Naive B cell (primary cell): ENCODE measurements around the gene LOXL1. TPM values are rescaled to one million over a fixed set of nuclear protein-coding genes. Genes with fewer than 3 reads are reported as not detected.

Source experiments
- ATAC-seq, 2 donors: fragments of 150-1000 bp; cut with Tn5 transposase; 2 replicates each; pipeline ENCODE4 v1.10.0; 2021; ENCODE audit warnings: low read depth in 2 of 2, mild to moderate bottlenecking in 2 of 2, moderate library complexity in 2 of 2
- DNase-seq: peaks from one replicate; pipeline ENCODE4 v3.0.0; 2022
- H3K27ac Mint-ChIP-seq, 6 donors: one replicate each; pipeline ENCODE4 v1.8.0; 2020 to 2022; ENCODE audit warnings: mild to moderate bottlenecking in 6 of 6, mixed read lengths in 6 of 6, moderate library complexity in 5 of 6, inconsistent platforms in 2 of 6
- H3K27me3 Mint-ChIP-seq, 3 donors: one replicate each; pipeline ENCODE4 v1.8.0; 2021 to 2022; ENCODE audit warnings: mixed read lengths in 3 of 3, mild to moderate bottlenecking in 1 of 3
- H3K36me3 Mint-ChIP-seq, 2 donors: one replicate each; pipeline ENCODE4 v1.8.0; 2020 to 2022; ENCODE audit warnings: mixed read lengths in 2 of 2, inconsistent platforms in 1 of 2, mild to moderate bottlenecking in 1 of 2
- H3K4me1 Mint-ChIP-seq, 3 donors: one replicate each; pipeline ENCODE4 v1.8.0; 2020 to 2022; ENCODE audit warnings: mixed read lengths in 3 of 3, inconsistent platforms in 1 of 3, mild to moderate bottlenecking in 1 of 3, moderate library complexity in 1 of 3
- H3K4me3 Mint-ChIP-seq, 8 donors: one replicate each; pipeline ENCODE4 v1.8.0; 2020 to 2022; ENCODE audit warnings: mild to moderate bottlenecking in 8 of 8, mixed read lengths in 8 of 8, moderate library complexity in 8 of 8, inconsistent platforms in 2 of 8
- H3K9me3 Mint-ChIP-seq, 7 donors: one replicate each; pipeline ENCODE4 v1.8.0; 2020 to 2022; ENCODE audit warnings: mixed read lengths in 7 of 7, mild to moderate bottlenecking in 5 of 7, inconsistent platforms in 2 of 7, moderate library complexity in 1 of 7
- polyA plus RNA-seq, 6 donors: library from polyadenylated mRNA; unstranded; fragments of 300-500 nt; fragmentation: Illumina TruSeq; gene quantifications; one replicate each; pipeline ENCODE4 v1.2.3, GENCODE V29; 2021; ENCODE audit warnings: low read depth in 6 of 6

Gene LOXL1
- polyA plus RNA-seq, 6 donors from 2014 or later = 0.19 to 0.48 TPM; not detected in 4

DNA sequence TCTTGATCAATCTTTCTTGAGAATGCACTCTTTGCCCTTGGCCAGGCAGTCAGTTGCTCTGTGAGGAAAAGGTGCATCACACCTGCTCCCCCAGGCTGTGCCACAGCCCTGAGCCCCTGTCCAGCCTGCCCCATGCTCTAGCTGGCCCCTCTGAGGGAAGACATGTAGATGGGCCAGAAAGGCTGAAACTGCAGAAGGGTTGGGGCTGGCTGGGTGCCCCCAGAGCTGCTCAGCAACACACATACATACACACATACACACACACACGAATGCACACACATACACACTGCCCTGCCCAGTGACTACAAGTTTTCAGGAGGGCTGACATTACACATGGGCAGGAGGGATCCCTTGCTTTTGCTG lies 36.5 kb upstream of the LOXL1 start:
- Mint-ChIP-seq H3K36me3 (no peaks in the 10 kb centered on the region), H3K4me1 (peaks cover 0 to 2% (median 0%) of the 10 kb centered on the region in 3 donors), H3K27ac (no peak overlapping the region), H3K9me3 (peaks cover 0 to 8% (median 5%) of the 10 kb centered on the region in 7 donors), H3K27me3 (peaks cover 21 to 37% (median 27%) of the 10 kb centered on the region in 3 donors), H3K4me3 (no peak overlapping the region)
- DNase-seq (no peak), ATAC-seq (no peak)

DNA sequence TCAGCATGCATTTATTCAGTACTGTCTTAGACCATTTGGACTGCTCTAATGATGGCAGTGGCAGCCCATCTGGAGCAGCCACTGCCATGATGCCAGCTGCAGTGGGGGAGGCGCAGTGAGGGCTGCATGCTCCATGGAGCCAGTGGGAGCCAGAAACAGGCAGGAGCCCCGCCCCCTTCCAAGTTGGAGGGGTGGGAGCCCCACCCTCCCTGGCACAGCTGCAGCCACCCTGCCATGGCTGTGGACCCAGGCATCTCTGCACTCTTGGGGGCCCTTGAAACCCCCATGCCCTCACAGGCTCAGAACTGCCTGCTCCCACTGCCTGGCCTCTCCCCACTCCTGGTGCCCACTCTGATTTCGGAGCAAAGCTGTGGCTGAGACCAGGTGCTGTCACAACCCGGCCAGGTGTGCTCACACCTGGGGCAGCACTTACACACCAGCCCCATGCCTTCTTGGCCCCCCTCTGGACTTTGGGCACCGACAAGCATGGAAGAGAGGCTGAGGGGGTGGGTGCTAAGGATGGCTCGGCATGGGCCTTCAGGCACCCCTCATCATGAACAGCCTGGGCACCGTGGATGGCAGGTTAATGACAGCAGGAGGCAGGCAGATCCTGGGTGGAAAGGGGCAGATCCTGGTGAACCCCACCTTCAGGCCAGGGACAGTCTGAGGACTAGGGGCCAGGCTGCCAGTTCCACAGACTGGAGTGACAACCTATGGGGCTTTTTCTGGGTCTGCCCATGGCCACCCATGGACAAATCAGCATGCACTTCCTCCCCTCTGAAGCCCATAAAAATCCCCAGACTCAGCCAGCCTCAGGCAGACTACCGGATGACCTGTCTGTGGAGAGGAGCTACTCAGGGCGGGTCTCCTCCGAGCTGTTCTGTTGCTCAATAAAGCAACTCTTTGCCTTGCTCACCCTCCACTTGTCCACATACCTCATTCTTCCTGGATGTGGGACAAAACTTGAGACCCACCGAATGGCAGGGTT lies 34.6 kb upstream of the LOXL1 start:
- H3K27me3 Mint-ChIP-seq = peaks cover 22 to 41% (median 38%) of the 10 kb centered on the region in 3 donors
- H3K9me3 Mint-ChIP-seq = peaks cover 0 to 8% (median 5%) of the 10 kb centered on the region in 7 donors
- H3K4me3 Mint-ChIP-seq = no peak overlapping the region
- ATAC-seq (no peak), DNase-seq (no peak)
- H3K4me1 Mint-ChIP-seq = peaks cover 0 to 2% (median 0%) of the 10 kb centered on the region in 3 donors
- peak overlapping the region in 1 of 6 donors; percentile 50 for H3K27ac Mint-ChIP-seq
- no peaks in the 10 kb centered on the region for H3K36me3 Mint-ChIP-seq

DNA sequence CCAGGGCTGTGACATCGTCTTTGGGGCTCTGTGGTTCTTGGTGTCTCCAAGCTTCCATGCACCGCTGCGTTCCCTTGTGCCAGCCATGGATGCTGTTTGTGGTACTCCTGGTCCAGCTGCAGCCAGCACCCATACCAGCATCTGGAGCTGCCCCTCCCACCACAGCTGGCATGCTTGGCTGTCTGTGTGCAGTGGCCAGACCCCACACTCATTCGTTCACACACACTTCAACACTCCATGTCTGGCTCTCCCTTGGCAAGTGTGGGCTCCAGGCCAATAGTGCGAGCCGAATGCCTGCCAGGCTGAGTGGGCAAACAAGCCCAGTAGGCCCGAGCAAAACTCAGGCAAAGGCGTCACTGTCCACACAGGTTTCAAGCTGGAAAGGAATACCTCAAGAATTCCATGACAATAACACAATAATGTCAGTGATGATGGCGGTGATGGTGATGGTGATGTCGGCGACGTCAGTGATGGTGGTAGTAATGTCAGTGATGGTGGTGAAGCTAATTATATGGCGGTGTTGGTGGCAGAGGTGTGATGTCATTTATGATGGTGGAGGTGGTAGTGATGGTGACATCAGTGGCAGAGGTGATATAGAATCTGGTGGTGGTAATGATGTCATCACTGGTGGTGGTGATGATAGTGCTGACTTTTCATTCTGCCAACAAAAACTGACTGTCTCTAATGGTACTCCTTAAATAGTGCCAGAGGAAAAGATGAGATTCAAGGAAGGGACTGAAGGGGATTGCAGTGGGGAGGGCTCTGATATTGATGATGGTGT lies 33.6 kb upstream of the LOXL1 start:
- Mint-ChIP-seq H3K4me1 (peaks cover 0 to 2% (median 0%) of the 10 kb centered on the region in 3 donors), H3K9me3 (peaks cover 0 to 8% (median 5%) of the 10 kb centered on the region in 7 donors), H3K36me3 (no peaks in the 10 kb centered on the region), H3K27ac (no peak overlapping the region), H3K27me3 (peaks cover 22 to 41% (median 38%) of the 10 kb centered on the region in 3 donors), H3K4me3 (no peak overlapping the region)
- DNase-seq = no peak
- no peak for ATAC-seq

DNA sequence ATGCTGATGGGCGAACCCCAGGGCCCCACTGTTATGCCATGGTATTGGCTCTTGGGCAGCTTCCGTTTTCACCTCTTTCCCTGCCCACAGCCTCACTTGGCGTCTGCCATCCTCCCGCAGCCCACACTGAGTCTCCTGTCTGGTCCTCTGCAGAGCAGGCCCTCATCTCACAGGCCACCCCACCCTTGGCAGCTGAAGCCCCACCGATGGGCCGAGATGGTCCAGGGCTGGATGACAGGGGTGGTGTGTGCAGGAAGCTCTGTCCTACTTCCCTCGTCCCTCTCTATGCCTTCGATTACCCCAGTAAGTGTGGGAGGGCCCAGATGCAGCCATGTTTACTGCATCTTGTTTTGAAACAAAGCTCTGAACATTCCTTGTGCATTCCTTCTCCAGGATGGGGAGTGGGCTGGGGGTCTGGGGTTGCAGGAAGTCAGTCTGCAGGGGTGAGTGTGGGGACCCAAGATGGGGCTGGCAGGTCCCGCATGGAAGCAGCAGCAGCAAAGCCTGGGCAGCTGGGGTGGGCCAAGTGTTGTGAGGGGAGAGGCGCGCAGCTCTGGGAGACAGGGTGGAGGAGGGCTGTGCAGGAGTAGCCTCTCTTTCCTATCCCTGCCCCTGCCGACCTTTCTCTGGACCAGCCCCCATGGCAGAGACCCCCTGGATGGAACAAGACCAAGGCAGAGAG lies 32.0 kb upstream of the LOXL1 start:
- peaks cover 22 to 34% (median 31%) of the 10 kb centered on the region in 3 donors for H3K27me3 Mint-ChIP-seq
- ATAC-seq (no peak), DNase-seq (no peak)
- H3K9me3 Mint-ChIP-seq = peaks cover 0 to 8% (median 5%) of the 10 kb centered on the region in 7 donors
- H3K27ac Mint-ChIP-seq = no peak overlapping the region
- no peak overlapping the region for H3K4me3 Mint-ChIP-seq
- H3K4me1 Mint-ChIP-seq = no peaks in the 10 kb centered on the region
- H3K36me3 Mint-ChIP-seq = no peaks in the 10 kb centered on the region

DNA sequence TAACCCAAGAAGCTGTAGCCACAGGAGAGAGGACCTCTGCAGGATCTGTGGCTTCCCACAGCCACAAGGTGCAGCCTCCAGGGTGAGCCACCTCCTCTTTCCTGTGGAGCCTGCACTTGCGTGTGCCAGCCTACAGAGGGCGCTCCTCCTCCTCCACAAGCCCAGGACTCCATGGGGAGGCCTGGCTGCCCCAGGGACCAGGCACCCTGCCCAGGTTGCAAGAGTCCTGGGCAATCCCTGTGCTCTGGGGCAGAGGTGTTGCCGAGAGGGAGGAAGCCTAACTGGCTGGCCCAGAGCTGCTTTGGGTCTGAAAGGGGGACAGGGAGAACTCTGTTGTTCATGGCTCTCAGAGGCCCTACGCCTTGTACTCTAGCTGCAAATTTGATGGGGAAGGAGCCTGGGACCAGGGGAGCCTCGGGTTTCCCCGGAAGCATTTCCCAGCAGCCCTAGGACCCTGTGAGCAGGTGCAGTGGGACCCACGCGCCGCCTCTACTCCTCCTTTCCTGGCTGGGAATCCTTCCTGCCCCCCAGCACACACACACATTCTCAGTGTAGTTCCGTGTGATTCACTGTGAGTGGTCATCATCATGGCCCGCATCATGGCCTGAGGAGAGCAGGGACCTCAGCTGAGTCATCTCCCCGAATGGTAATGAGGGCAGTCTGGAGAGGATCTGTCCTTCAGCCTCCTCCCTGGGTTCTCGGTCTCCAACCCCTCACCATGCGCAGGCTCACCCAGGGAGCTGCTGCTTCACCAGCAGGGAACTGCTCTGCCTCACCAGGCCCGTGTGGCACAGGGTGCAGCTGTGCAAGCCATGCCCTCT lies 28.6 kb upstream of the LOXL1 start:
- no peak overlapping the region for H3K27ac Mint-ChIP-seq
- no peaks in the 10 kb centered on the region for H3K4me1 Mint-ChIP-seq
- DNase-seq = no peak
- ATAC-seq = no peak
- peaks cover 18 to 35% (median 19%) of the 10 kb centered on the region in 3 donors for H3K27me3 Mint-ChIP-seq
- no peaks in the 10 kb centered on the region for H3K36me3 Mint-ChIP-seq
- H3K4me3 Mint-ChIP-seq = no peak overlapping the region
- peaks cover 0 to 4% (median 0%) of the 10 kb centered on the region in 7 donors for H3K9me3 Mint-ChIP-seq

DNA sequence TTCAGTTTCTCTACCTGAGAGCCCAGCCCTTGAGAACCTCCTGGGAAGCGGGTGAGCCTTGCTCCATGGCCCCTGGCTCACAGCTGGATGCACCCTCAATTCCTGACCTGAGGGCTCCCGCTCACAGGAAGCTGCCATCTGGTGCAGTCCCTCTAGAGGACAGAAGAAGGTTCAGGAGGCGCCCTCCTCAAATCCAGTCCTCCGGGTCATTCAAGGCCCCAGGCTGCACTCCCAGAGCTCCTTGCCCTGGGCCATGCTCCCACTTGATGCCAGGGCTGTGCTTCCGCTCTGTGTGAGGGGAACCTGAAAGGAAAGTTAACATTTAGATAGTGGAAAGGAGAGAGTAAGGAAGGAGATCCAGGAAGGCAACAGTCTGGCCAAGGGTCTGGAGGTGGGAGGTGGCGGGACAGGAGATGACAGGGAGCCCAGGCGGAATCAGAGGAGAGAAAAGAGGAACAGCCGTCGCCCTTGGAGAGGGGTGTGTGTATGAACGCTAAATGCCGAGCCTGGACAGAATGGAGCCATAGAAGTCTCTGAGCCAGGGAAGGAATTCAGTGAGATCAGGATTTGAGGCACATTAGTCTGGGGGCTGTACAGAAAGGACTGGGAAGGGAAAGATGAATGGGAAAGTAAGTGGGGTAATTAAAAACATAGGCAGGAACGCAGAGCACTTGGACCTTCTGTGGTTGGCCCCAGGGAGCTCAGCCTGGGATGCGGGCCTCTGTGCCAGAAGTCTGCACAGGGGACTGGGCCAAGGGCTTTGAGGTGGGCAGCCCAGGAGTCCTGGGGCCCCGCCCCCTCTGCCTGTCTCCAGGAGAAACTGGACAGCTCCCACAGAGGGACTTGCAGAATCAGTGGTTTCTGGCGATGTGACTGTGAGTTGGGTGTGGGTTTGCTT lies 26.8 kb upstream of the LOXL1 start:
- no peak for ATAC-seq
- no peak for DNase-seq
- Mint-ChIP-seq H3K27me3 (peaks cover 9 to 40% (median 28%) of the 10 kb centered on the region in 3 donors), H3K27ac (peak overlapping the region in 1 of 6 donors; percentile 74), H3K4me1 (no peaks in the 10 kb centered on the region), H3K36me3 (no peaks in the 10 kb centered on the region), H3K9me3 (no peaks in the 10 kb centered on the region), H3K4me3 (no peak overlapping the region)

DNA sequence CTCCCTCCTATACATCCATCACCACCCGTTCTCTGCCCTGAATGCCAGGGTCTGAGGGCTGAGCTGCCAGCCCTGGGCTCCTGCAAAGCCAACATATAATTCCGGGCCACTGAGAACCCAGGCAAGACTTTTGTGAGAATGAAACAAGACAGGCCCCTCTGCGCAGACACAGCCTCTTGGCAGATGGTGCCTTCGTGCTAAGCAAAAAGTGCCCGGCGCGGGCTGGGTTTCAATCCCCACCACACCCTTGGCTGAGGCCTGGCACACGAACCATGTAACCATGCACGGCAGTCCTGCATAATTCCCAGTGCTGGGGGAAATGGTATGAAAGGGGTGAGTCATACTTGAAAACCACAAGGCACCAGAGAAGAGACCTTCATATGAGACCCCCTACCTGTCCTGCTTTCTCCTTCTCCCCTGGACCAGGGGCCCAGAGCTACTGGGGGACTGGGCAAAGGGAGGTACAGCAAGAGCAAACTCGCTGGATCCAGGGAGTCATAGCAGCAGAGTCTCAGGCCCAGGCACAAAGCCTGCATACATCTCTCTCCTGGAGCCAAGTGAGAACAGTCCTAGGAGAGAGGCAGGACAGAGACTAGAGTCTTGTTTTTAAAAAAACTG lies 26.1 kb upstream of the LOXL1 start:
- DNase-seq = no peak
- Mint-ChIP-seq H3K36me3 (no peaks in the 10 kb centered on the region), H3K9me3 (no peaks in the 10 kb centered on the region), H3K27ac (no peak overlapping the region), H3K4me3 (no peak overlapping the region), H3K27me3 (peaks cover 9 to 37% (median 34%) of the 10 kb centered on the region in 3 donors), H3K4me1 (no peaks in the 10 kb centered on the region)
- no peak for ATAC-seq

DNA sequence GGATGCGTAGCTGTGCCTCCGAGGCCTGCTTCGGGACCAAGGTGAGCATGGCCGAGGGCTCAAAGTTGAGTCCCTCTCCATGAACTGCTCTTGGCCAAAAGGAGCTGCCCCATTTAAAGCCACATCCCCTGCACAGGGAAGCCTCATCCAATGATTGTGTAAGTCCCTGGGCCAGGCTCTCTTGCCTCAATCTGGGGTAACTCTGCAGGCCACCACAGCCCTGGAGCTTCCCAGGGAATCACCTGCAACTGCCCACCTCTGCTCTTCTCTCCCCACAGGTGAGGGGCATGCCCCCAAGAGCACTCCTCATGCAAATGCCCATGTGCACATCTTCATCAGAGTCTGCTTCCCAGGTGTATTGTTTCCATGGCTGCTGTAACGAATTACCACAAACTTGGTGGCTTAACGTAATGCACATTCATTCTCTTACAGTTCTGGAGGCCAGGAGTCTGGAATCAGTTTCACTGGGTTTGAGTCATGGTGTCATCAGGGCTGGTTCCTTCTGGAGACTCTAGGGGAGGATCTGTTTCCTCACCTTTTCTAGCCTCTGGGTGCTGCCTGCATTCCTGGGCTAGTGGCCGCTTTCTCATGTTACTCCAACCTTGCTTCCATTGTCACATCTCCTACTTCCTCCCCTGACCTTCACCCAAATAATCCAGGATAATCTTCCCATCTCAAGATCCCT lies 25.0 kb upstream of the LOXL1 start:
- no peak overlapping the region for H3K27ac Mint-ChIP-seq

DNA sequence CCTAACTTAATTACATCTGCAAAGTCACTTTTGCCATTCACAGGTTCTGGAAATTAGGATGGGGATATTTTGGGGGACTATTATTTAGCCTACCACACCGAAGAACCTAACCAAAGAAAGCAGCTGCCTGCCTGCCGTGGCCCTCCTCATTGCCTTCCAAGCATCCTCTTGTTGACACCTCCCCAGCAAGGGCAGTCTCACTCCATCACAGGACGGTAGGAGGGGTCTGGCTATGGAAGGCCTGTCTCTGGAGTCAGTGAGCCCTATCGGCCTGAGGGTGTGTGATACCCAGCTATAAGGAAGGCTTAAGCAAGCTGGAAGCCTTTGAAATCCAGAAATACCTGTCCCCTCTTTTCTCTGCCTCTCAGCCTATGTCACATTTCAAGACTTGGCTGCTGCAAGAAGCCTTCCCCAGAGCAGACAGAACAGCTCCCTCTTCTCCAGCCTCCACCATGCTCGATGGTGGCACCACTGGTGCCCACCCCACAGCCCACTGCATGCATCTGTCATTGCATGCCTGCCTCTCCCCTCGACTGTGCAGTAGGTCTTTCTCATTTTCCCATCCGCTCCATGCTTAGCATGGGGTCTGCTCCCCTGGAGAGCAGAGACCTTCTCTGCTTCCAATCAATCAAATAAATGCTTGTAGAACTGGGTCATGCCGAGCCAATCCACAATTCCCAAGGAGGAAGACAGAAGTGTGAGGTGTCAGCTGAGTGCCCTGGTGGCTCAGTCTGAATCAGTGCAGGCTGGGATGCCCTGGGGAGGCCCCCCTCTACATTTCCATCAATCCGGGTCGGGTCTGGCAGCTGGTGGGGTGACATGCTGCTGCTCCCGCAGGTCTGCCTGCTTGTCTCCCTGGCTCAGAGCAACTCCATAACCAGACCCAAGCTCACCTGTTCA lies 23.9 kb upstream of the LOXL1 start:
- Mint-ChIP-seq H3K27ac (peak overlapping the region in 2 of 6 donors; percentile 4 to 47), H3K4me1 (peaks cover 0 to 2% (median 0%) of the 10 kb centered on the region in 3 donors), H3K36me3 (no peaks in the 10 kb centered on the region), H3K27me3 (peaks cover 4 to 32% (median 27%) of the 10 kb centered on the region in 3 donors), H3K9me3 (no peaks in the 10 kb centered on the region), H3K4me3 (no peak overlapping the region)
- no peak for DNase-seq
- ATAC-seq = no peak

More for the DNA sequence above, 25.0 kb upstream of the LOXL1 start:
- no peaks in the 10 kb centered on the region for H3K36me3 Mint-ChIP-seq
- H3K27me3 Mint-ChIP-seq = peaks cover 5 to 30% (median 29%) of the 10 kb centered on the region in 3 donors
- no peaks in the 10 kb centered on the region for H3K9me3 Mint-ChIP-seq
- no peaks in the 10 kb centered on the region for H3K4me1 Mint-ChIP-seq
- ATAC-seq (no peak), DNase-seq (no peak)
- no peak overlapping the region for H3K4me3 Mint-ChIP-seq

DNA sequence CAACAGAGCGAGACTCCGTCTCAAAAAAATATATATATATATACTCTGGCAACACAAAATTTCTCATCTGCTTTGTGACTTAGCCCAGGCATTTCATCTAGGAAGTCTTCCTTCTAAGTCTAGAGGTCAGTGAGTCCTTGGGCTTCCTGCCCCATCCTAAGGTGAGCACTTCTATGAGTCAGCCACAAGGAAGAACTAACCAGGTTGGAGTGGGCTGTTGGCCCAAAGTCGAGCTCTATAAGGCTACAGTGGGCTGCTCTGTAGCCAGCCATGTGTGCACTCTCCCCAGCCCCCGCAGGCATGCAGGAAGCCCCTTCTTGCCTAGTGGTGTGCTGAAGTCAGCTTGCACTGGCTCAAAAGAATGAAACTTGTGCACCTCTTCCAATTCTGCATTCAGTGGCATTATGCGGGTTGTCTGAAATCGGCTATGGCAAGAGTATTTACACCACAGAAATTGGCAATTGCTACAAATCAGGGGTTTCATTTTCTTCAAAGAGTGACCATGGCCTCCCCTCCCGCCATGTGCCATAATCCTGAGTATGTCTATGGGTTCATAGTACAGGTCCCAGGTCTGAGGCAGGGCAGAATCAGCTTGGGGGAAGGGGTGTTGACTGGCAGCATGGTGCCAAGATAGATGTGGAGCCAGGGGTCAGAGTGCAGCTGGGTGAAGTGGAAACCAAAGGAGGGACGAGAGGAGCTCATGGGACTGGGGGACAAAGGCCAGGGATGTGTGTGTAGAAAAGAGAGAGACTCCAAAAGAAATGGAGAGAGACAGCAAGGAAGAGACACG lies 22.0 kb upstream of the LOXL1 start:
- ATAC-seq = no peak
- H3K4me1 Mint-ChIP-seq = peaks cover 0 to 2% (median 0%) of the 10 kb centered on the region in 3 donors
- no peak overlapping the region for H3K4me3 Mint-ChIP-seq
- no peak for DNase-seq
- peaks cover 9 to 32% (median 25%) of the 10 kb centered on the region in 3 donors for H3K27me3 Mint-ChIP-seq
- H3K27ac Mint-ChIP-seq = peak overlapping the region in 1 of 6 donors; percentile 24
- H3K36me3 Mint-ChIP-seq = no peaks in the 10 kb centered on the region
- H3K9me3 Mint-ChIP-seq = no peaks in the 10 kb centered on the region
